Stimulated activated CD8-positive, alpha-beta memory T cell treated with anti-CD3 and anti-CD28 coated beads, Interleukin-2, amount 100 ng/mL, for 1 hour (primary cell): ENCODE measurements around the gene RNF224.
"Not testable (repeated sequence)": the region's sequence is repeated elsewhere in the genome, so short reads cannot be mapped to it uniquely, and the experiment has no call there.

Source experiments
- DNase-seq, 2 donors: peaks; one replicate each; pipeline ENCODE4 v3.0.0-alpha.2; 2020; ENCODE audit warnings: low read depth in 2 of 2

RNF224 gene

GRCh38 chr9:137228506-137228967 is 1.2 kb downstream of the RNF224 start:
- DNase-seq: no peak

DNA sequence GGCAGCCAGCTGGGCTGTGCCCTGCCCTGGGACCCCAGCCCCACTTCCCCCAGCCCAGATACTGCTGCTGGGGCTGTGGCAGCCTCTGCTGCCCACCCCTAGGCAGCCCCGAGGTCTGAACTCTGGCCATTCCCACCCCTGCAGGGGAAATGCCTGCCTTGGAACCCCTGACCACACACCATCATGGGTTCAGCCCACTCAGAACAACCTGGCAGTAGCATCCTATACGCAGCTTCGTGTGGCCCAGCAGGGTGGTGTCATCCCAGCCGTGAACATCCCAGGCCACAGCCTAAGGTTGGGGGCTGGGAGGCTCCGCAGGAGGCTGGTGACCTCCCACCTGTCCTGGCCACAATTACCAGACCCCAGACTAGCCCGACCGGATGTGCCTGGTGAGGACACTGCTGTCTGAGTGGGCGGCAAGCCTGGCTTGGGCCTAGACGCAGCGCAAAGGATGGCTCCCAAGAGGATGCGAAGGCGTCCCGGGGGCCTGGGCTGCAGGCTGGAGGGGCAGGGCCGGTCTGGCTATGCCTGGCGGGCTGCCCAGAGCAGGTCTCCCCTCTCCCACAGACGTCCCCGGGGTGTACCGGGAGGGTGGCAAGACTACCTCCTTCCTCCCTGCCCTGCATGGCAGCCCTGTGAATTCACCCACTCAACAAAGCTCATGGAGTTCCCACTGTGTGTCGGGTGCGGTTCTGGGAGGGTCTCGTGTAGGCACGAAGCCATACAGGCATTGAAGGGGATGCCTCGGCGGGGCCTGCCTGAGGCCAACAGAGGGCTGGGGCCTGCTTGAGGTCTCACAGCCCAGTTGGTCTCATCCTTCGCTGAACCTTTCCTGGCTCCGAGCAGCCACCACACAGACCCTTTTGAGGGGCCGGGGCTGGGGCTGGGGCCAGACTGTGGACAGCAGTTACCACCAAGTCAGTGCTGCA is 1.9 kb downstream of the RNF224 start:
- DNase-seq: no peak

GRCh38 chr9:137229903-137230704 is 2.8 kb downstream of the RNF224 start:
- no peak for DNase-seq

DNA sequence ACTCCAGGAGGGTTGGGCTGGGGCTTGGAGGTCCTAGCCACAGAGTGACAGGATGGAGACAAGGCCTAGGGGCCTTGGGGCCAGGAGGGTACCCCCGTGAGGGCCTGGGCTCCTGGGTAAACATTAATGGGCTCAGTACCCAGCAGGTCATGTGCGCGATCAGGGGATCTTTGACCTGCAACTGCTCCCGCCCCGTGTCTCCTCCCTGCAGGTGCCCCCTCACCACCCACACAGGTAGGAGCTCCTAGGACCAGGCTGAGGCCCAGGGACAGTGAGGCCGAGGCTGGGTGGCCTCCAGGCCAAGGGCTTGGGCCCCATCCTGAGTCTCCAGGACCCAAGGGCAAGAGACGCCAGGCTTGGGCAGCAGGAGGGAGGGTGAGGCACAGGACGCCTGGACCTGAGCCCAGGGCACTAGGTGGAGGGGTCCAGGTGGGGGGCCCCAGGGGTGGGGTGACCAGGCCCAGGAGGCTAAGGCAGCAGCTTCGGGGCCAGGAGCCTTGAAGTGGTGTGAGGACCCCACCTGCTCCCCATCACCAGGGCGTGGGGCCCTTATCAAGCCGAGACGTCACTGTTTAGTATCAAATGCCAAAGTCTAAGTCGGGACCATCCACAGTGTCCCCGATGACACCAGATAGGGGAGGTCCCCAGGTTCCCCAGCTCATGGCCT is 3.5 kb downstream of the RNF224 start, which contains the start of gene SLC34A3:
SLC34A3 (plus strand) TSS at position 197 of the 667 bp plus-strand sequence. CDS start 802 bp downstream, outside the sequence.
- no peak for DNase-seq

GRCh38 chr9:137231372-137232039 is 4.2 kb downstream of the RNF224 start:
- no peak for DNase-seq

GRCh38 chr9:137232101-137232500 is 4.8 kb downstream of the RNF224 start:
- DNase-seq: no peak

- no peak for DNase-seq
Measured at GRCh38 chr9:137232510-137232909, 5.2 kb downstream of the RNF224 start.

DNA sequence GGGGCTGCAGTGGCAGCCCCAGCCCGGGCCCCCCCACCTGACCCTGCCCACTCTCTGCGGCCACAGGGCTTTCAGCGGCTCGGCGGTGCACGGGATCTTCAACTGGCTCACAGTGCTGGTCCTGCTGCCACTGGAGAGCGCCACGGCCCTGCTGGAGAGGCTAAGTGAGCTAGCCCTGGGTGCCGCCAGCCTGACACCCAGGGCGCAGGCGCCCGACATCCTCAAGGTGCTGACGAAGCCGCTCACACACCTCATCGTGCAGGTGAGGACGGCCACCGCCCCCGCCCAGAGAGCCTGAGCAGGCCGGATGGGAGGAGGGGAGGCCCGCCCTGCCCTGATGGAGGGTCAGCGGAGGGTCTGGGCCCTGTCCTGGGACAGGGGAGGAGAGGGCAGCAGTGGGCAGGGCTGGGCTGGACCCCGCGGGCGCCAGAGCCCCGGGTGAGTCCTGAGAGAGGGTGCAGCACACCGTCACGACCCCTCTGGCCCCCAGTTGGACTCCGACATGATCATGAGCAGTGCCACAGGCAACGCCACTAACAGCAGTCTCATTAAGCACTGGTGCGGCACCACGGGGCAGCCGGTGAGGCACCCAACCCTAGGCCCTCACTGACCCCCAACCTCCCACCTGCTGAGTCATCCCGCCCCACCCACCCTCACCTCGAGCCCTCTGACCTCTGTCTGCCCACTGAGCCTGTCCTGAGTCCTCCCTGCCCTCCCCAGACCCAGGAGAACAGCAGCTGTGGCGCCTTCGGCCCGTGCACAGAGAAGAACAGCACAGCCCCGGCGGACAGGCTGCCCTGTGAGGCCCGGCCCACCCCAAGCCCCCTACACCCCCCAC is 6.1 kb downstream of the RNF224 start:
- DNase-seq: no peak

DNA sequence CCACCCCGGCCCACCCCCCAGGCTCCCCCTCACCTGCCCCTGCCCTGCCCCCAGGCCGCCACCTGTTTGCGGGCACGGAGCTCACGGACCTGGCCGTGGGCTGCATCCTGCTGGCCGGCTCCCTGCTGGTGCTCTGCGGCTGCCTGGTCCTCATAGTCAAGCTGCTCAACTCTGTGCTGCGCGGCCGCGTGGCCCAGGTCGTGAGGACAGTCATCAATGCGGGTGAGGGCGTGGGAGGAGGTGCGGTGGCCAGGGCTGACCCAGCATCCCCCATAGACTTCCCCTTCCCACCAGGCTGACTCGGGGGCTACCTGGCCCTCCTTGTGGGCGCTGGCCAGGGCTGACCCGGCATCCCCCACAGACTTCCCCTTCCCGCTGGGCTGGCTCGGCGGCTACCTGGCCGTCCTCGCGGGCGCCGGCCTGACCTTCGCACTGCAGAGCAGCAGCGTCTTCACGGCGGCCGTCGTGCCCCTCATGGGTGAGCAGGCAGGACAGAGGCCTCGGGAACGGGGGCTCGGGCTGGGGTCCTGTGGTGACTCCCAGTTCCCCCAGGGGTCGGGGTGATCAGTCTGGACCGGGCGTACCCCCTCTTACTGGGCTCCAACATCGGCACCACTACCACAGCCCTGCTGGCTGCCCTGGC is 6.9 kb downstream of the RNF224 start:
- no peak for DNase-seq

DNA sequence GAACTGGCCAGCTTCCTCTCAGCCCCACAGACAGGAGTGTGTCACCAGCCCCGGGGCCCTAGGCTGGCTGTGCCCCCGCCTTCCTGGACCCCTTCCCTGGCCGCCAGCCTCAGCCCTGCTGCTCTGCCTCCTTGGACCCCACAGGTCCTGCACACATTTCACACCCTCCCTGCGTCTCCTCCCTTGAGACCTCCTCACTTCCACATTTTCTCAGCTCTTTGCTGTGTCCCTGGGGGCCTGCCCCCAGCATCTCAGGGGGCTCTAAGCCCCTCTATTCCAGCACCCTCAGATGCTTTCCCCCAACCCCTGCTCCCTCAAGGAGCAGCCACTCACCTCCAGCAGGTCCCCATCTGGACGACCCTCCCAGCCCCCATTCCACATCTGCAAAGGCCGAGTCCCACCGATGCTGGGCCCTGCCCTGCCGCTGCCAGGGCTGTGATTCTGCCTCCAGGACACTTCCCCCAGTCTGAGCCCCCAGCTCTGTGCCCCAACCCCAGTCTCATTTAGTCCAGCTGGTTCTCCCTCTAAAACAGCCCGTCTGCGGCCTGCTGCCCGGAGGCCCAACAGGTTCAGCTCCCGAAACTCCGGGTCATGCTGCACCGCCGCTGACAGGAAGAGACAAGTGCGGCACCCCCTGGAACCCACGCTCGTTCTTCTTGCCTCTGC is 7.6 kb downstream of the RNF224 start:
- DNase-seq: no peak

DNA sequence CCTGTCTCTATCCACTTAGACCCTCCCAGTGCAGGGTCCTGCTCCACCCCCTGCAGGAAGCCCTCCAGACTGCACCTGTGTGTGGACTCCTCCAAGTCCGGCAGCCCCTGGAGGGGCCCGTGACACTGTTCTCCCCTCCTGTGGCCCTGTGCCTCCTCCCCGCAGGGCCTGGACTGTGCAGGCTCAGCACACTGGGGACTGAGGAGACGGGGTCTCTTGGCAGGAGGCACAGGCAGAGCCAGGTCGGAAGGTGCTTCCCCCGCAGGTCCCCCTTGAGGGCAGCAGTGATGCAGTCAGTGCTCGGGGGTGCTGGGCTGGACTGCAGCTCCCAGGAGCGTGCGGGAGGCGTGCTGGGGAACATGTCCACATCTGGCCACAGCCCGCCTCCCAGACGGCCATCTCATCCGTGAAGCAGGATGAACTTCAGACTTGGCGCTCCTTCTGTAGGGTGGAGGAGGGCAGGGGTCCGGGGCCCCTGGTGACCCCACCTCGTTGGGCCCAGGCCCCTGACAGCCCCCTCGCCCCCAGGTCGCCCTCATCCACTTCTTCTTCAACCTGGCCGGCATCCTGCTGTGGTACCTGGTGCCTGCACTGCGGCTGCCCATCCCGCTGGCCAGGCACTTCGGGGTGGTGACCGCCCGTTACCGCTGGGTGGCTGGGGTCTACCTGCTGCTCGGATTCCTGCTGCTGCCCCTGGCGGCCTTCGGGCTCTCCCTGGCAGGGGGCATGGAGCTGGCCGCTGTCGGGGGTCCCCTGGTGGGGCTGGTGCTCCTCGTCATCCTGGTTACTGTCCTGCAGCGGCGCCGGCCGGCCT is 8.3 kb downstream of the RNF224 start:
- DNase-seq: no peak

DNA sequence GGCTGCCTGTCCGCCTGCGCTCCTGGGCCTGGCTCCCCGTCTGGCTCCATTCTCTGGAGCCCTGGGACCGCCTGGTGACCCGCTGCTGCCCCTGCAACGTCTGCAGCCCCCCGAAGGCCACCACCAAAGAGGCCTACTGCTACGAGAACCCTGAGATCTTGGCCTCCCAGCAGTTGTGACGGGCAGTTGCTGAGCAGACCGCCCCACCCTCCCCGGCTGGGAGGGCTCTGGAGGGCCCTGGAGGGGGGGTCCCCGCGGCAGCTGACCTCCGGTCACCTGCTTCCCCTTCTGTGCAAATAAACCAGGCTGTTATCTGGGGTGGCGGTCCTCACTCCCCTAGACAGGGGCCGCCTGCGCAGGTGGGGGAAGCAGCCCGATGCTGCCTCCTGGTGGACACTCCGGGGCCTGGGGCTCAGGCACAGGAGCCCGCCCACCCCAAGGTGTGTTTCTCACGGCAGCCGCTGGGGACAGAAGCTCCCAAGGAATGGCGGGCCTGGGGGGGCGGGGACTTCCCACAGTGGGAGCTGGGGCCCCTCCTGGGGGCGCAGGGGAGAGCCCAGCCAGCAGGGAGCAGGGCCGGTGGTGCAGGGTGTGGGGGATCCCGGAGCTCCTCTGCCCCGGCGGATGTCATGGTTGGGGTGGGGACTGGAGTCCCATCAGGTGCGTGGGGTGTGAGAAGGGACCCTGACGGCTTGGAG is 9.1 kb downstream of the RNF224 start:
- DNase-seq: peak; percentile 76 to 88

DNA sequence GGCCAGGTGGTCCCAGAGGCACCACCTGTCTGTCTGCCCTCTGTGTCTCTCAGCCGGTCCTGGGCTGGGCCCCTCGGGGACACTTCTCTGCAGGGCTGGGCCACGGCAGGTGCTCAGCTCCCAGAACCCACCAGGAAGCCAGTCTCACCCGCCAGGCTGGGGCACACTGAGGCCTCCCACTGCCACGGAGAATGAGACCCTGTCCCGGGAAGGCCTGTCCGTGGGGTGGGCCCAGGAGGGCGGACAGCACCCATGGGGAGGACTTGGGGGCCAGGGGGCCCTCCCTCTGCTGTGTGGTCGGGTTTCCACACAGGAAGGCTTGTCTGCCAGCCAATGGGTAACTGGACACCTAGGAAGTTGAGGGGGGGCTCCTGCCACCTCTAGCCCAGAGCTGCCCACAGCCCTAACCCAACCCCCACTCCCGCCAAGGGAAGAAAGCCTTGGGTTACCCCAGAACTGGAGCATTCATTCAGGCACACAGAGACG is 9.7 kb downstream of the RNF224 start:
- DNase-seq: no peak

- DNase-seq: no peak
Measured at GRCh38 chr9:137237759-137238726, 10.7 kb downstream of the RNF224 start.

GRCh38 chr9:137239541-137240200 is 12.4 kb downstream of the RNF224 start:
- DNase-seq: not testable (repeated sequence)

GRCh38 chr9:137240318-137240840 is 13.1 kb downstream of the RNF224 start:
- peak in 1 of 2 donors; percentile 48 for DNase-seq
